Measurements from ENCODE around the gene APP.

APP gene

DNA sequence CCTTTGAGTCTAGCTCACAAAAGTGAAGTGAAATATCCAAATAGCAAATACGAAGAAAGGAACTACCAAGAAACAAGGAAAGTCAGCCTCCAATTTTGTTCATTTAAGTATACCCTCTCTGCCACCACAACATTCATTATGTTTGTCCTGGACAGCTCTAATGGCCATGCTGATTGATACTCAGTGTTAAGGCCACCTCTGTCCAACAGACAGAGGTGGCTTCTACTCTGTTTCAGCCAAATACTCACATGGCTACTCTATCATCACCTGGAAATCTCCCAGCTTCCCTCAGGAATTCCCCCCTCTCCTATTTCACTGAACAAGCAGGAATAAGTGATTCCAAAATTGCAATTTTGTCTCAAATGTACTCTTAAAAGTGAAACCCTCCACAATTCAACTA is 10.7 kb downstream of the APP start:
- POLR2A ChIA-PET, result no interaction called here
- DNase-seq (ENCODE audit: extremely low spot score), result no peak
- CTCF ChIA-PET, result interaction anchor here (1.5 to 2.8 kb wide), 2 partner anchors 10 to 11 kb away, joined by 5 to 11 read pairs; partner anchors contain the start of gene APP
- TF ChIP-seq, protein P1, sequence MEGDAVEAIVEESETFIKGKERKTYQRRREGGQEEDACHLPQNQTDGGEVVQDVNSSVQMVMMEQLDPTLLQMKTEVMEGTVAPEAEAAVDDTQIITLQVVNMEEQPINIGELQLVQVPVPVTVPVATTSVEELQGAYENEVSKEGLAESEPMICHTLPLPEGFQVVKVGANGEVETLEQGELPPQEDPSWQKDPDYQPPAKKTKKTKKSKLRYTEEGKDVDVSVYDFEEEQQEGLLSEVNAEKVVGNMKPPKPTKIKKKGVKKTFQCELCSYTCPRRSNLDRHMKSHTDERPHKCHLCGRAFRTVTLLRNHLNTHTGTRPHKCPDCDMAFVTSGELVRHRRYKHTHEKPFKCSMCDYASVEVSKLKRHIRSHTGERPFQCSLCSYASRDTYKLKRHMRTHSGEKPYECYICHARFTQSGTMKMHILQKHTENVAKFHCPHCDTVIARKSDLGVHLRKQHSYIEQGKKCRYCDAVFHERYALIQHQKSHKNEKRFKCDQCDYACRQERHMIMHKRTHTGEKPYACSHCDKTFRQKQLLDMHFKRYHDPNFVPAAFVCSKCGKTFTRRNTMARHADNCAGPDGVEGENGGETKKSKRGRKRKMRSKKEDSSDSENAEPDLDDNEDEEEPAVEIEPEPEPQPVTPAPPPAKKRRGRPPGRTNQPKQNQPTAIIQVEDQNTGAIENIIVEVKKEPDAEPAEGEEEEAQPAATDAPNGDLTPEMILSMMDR (IDR thresholded peaks at IDR 0.05; ENCODE audit: control extremely low read depth, extremely low read depth, low read depth, missing control alignments), result no peak

DNA sequence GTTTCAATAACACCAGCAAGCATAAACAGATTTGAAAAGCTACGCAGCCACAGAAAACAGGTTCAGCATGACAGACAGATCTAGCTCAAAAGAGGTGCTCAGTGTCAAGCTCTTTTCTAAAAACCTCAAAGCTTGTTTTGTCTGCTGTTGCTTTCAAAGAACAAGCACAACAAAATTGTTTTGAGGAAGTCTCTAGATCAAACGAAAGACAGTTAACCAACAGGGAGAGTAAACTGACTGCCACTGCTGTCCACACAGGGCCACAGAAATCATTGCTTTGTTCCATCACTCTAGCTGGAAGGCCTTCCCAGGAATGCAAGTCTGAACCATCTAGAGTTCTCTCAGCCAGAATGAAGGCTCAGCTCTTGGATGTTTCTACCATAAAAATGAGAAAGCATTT is 12.8 kb downstream of the APP start:
- TF ChIP-seq, protein P1 (IDR thresholded peaks at IDR 0.05; ENCODE audit: control extremely low read depth, extremely low read depth, low read depth, missing control alignments), result no peak
- no peak for DNase-seq (ENCODE audit: extremely low spot score)
- POLR2A ChIA-PET, result no interaction called here
- CTCF ChIA-PET, result interaction anchor here (1.4 to 5.1 kb wide), 4 partner anchors 10 to 17 kb away, joined by 3 to 30 read pairs (median 8); partner anchors contain the start of gene APP

GRCh38 chr21:26154753-26155152 is 15.8 kb downstream of the APP start:
- TF ChIP-seq, protein P1 (IDR thresholded peaks at IDR 0.05; ENCODE audit: control extremely low read depth, extremely low read depth, low read depth, missing control alignments), result no peak
- POLR2A ChIA-PET, result no interaction called here
- CTCF ChIA-PET, result interaction anchor here (1.1 to 5.2 kb wide), 5 partner anchors 9 to 98 kb away, joined by 3 to 30 read pairs (median 7); partner anchors contain the start of gene APP
- DNase-seq (ENCODE audit: extremely low spot score), result no peak

DNA sequence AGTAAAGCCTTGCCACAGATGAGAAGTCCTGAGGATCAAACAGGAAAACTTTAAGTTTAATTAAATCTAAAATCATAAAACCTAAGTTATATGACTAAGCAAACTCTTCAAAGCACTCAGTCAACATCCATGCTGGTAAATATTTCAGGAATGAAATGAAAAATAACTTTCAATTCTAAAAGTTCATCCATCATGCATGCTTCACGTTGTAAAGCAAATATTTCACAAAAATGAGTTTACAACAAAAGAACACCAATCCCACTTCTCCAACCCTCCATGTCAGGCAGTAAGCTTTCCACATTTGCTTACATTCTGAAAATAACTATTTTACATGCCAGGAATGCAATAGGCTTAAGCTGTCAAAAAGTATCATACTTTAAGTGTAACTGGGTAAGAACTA is 16.8 kb downstream of the APP start:
- ChIA-PET POLR2A (no interaction called here), CTCF (interaction anchor here (1.1 to 5.2 kb wide), 4 partner anchors 10 to 18 kb away, joined by 3 to 30 read pairs (median 14); partner anchors contain the start of gene APP)

GRCh38 chr21:26148840-26149354 is 21.7 kb downstream of the APP start:
- TF ChIP-seq, protein P1 (IDR thresholded peaks at IDR 0.05; ENCODE audit: control extremely low read depth, extremely low read depth, low read depth, missing control alignments), result no peak
- CTCF ChIA-PET, result interaction anchor here (1.4 to 2.3 kb wide), 3 partner anchors 19 to 69 kb away, joined by 3 to 9 read pairs (median 4); partner anchors contain the start of gene APP
- no peak for DNase-seq (ENCODE audit: extremely low spot score)
- POLR2A ChIA-PET, result no interaction called here

More for the DNA sequence above, 16.8 kb downstream of the APP start:
- DNase-seq (ENCODE audit: extremely low spot score), result no peak
- TF ChIP-seq, protein P1 (IDR thresholded peaks at IDR 0.05; ENCODE audit: control extremely low read depth, extremely low read depth, low read depth, missing control alignments), result no peak

GRCh38 chr21:26148071-26148839 is 22.3 kb downstream of the APP start:
- CTCF ChIA-PET, result interaction anchor here (0.8 to 2.3 kb wide), 4 partner anchors 10 to 23 kb away, joined by 3 to 9 read pairs (median 4); partner anchors contain the start of gene APP
- POLR2A ChIA-PET, result no interaction called here
- TF ChIP-seq, protein P1 (IDR thresholded peaks at IDR 0.05; ENCODE audit: control extremely low read depth, extremely low read depth, low read depth, missing control alignments), result no peak
- DNase-seq (ENCODE audit: extremely low spot score), result no peak
